ENCODE results near the gene PLEKHF1.

Gene PLEKHF1

GRCh38 chr19:29675650-29676186 lies 10.5 kb downstream of the PLEKHF1 start:
- TF ChIP-seq ZNF274 (IDR thresholded peaks at IDR 0.05; ENCODE audit: low read depth, low read length) = no peak
- no peak overlapping the region for H3K4me3 ChIP-seq (ENCODE audit: low read length)

GRCh38 chr19:29676586-29676985 lies 11.3 kb downstream of the PLEKHF1 start:
- TF ChIP-seq ZNF274 (IDR thresholded peaks at IDR 0.05; ENCODE audit: low read depth, low read length) = no peak
- H3K4me3 ChIP-seq (ENCODE audit: low read length) = no peak overlapping the region

GRCh38 chr19:29677001-29677817 lies 11.9 kb downstream of the PLEKHF1 start:
- TF ChIP-seq ZNF274 (IDR thresholded peaks at IDR 0.05; ENCODE audit: low read depth, low read length) = no peak
- no peak overlapping the region for H3K4me3 ChIP-seq (ENCODE audit: low read length)

GRCh38 chr19:29678484-29679106 lies 13.3 kb downstream of the PLEKHF1 start:
- no peak for TF ChIP-seq ZNF274 (IDR thresholded peaks at IDR 0.05; ENCODE audit: low read depth, low read length)
- no peak overlapping the region for H3K4me3 ChIP-seq (ENCODE audit: low read length)

- TF ChIP-seq ZNF274 (IDR thresholded peaks at IDR 0.05; ENCODE audit: low read depth, low read length) = no peak
- no peak overlapping the region for H3K4me3 ChIP-seq (ENCODE audit: low read length)
These were observed 14.4 kb downstream of the PLEKHF1 start for GRCh38 chr19:29679598-29680210.

GRCh38 chr19:29680447-29680846 lies 15.2 kb downstream of the PLEKHF1 start:
- TF ChIP-seq ZNF274 (IDR thresholded peaks at IDR 0.05; ENCODE audit: low read depth, low read length) = no peak
- H3K4me3 ChIP-seq (ENCODE audit: low read length) = no peak overlapping the region

GRCh38 chr19:29680937-29681336 lies 15.7 kb downstream of the PLEKHF1 start:
- no peak overlapping the region for H3K4me3 ChIP-seq (ENCODE audit: low read length)
- TF ChIP-seq ZNF274 (IDR thresholded peaks at IDR 0.05; ENCODE audit: low read depth, low read length) = no peak

GRCh38 chr19:29681422-29682235 lies 16.4 kb downstream of the PLEKHF1 start:
- no peak for TF ChIP-seq ZNF274 (IDR thresholded peaks at IDR 0.05; ENCODE audit: low read depth, low read length)
- no peak overlapping the region for H3K4me3 ChIP-seq (ENCODE audit: low read length)

- H3K4me3 ChIP-seq (ENCODE audit: low read length) = no peak overlapping the region
- TF ChIP-seq ZNF274 (IDR thresholded peaks at IDR 0.05; ENCODE audit: low read depth, low read length) = no peak
These were observed 17.1 kb downstream of the PLEKHF1 start for GRCh38 chr19:29682236-29682895.

- no peak overlapping the region for H3K4me3 ChIP-seq (ENCODE audit: low read length)
- no peak for TF ChIP-seq ZNF274 (IDR thresholded peaks at IDR 0.05; ENCODE audit: low read depth, low read length)
These were observed 17.7 kb downstream of the PLEKHF1 start for GRCh38 chr19:29683009-29683408.

- TF ChIP-seq ZNF274 (IDR thresholded peaks at IDR 0.05; ENCODE audit: low read depth, low read length) = no peak
These were observed 20.1 kb downstream of the PLEKHF1 start for GRCh38 chr19:29685326-29685725.

GRCh38 chr19:29686285-29686805 lies 21.1 kb downstream of the PLEKHF1 start:
- no peak overlapping the region for H3K4me3 ChIP-seq (ENCODE audit: low read length)
- no peak for TF ChIP-seq ZNF274 (IDR thresholded peaks at IDR 0.05; ENCODE audit: low read depth, low read length)

More at GRCh38 chr19:29685326-29685725, 20.1 kb downstream of the PLEKHF1 start:
- no peak overlapping the region for H3K4me3 ChIP-seq (ENCODE audit: low read length)

- no peak for TF ChIP-seq ZNF274 (IDR thresholded peaks at IDR 0.05; ENCODE audit: low read depth, low read length)
- H3K4me3 ChIP-seq (ENCODE audit: low read length) = no peak overlapping the region
These were observed 22.1 kb downstream of the PLEKHF1 start for GRCh38 chr19:29687244-29687896.
